Activated CD8-positive, alpha-beta T cell treated with anti-CD3 and anti-CD28 coated beads for 36 hours (primary cell): ENCODE data around the gene RFX1. TPM values are rescaled to one million over a fixed set of nuclear protein-coding genes. Genes with fewer than 3 reads are reported as not detected.
"Not testable (repeated sequence)": the region's sequence is repeated elsewhere in the genome, so short reads cannot be mapped to it uniquely, and the experiment has no call there.

Experiments
- ATAC-seq: fragments of 200-7000 bp; cut with Tn5 transposase; one replicate; pipeline ENCODE4 v1.10.0; 2021; ENCODE audit warnings: mild to moderate bottlenecking, moderate library complexity
- CTCF ChIA-PET: fragments of 350-600 bp; sonication (Branson Sonifier 250); formaldehyde crosslinking; loops from one replicate; lab custom pipeline; 2021; ENCODE audit warnings: antibody characterized with exemption; lab: Charles Lee
- POLR2A ChIA-PET: fragments of 350-600 bp; sonication (Branson Sonifier 250); formaldehyde crosslinking; loops from one replicate; lab custom pipeline; 2021; ENCODE audit warnings: antibody characterized with exemption; lab: Charles Lee
- DNase-seq: peaks from one replicate; pipeline ENCODE4 v3.0.0-alpha.2; 2020
- H3K27ac Mint-ChIP-seq: one replicate; pipeline ENCODE4 v1.8.0; 2021; ENCODE audit warnings: mild to moderate bottlenecking, mixed read lengths
- H3K27me3 Mint-ChIP-seq: one replicate; pipeline ENCODE4 v1.8.0; 2021; ENCODE audit warnings: mixed read lengths
- H3K36me3 Mint-ChIP-seq: one replicate; pipeline ENCODE4 v1.8.0; 2021; ENCODE audit warnings: low read depth, mixed read lengths
- H3K4me1 Mint-ChIP-seq: one replicate; pipeline ENCODE4 v1.8.0; 2021; ENCODE audit warnings: low read depth, mixed read lengths
- H3K4me3 Mint-ChIP-seq: one replicate; pipeline ENCODE4 v1.8.0; 2021; ENCODE audit warnings: mild to moderate bottlenecking, moderate library complexity, mixed read lengths
- H3K9me3 Mint-ChIP-seq: one replicate; pipeline ENCODE4 v1.8.0; 2021; ENCODE audit warnings: mixed read lengths
- CTCF ChIP-seq: fragments of 200-600 bp; IDR thresholded peaks from one replicate; pipeline ENCODE4 v1.8.0; 2022; ENCODE audit warnings: antibody characterized with exemption, mild to moderate bottlenecking
- intact Hi-C: fragments of 100-400 bp; cut with micrococcal nuclease; formaldehyde crosslinking; loops from one replicate; pipeline ENCODE4 v1.10.0; 2022
- total RNA-seq, 2 experiments: library from RNA; stranded (reverse); gene quantifications; one replicate each; pipeline ENCODE4 v1.2.3, GENCODE V29; 2021

RFX1 gene
- total RNA-seq, 2 experiments from 2014 or later: 13.3 to 14.1 TPM

- ATAC-seq: no peak
- peaks cover 32% of the 10 kb centered on the region for H3K36me3 Mint-ChIP-seq
- H3K27ac Mint-ChIP-seq: no peak overlapping the region
- intact Hi-C loops: loop anchor here (10.0 kb wide), 1 partner anchor 151 kb away; no protein-coding TSS in a partner anchor
- no peaks in the 10 kb centered on the region for H3K9me3 Mint-ChIP-seq
- no peak for TF ChIP-seq CTCF
- ChIA-PET POLR2A (no interaction called here), CTCF (interaction anchor here (1.0 to 1.4 kb wide), 3 partner anchors 13 to 156 kb away, joined by 3 to 4 read pairs (median 4); no protein-coding TSS in a partner anchor)
- no peak overlapping the region for H3K4me3 Mint-ChIP-seq
- peaks cover 25% of the 10 kb centered on the region for H3K4me1 Mint-ChIP-seq
- no peaks in the 10 kb centered on the region for H3K27me3 Mint-ChIP-seq
- no peak for DNase-seq
Observed at GRCh38 chr19:14035706-14036105, 29.6 kb upstream of the RFX1 start.

- not testable (repeated sequence) for H3K9me3 Mint-ChIP-seq, DNase-seq, ATAC-seq, H3K27me3 Mint-ChIP-seq, H3K27ac Mint-ChIP-seq, H3K4me3 Mint-ChIP-seq
- intact Hi-C loops: loop anchor here (10.0 kb wide), 1 partner anchor 150 kb away; no protein-coding TSS in a partner anchor
- H3K4me1 Mint-ChIP-seq: peaks cover 25% of the 10 kb centered on the region
- ChIA-PET POLR2A (interaction anchor here (1.0 kb wide), 1 partner anchor 42 kb away, joined by 3 read pairs; no protein-coding TSS in a partner anchor), CTCF (interaction anchor here (0.9 to 1.4 kb wide), 3 partner anchors 12 to 36 kb away, joined by 3 to 4 read pairs (median 3); no protein-coding TSS in a partner anchor)
- H3K36me3 Mint-ChIP-seq: peaks cover 32% of the 10 kb centered on the region
Observed at GRCh38 chr19:14035159-14035558, 29.0 kb upstream of the RFX1 start.

- no peak for ATAC-seq
- no peak for DNase-seq
- Mint-ChIP-seq H3K36me3 (peaks cover 22% of the 10 kb centered on the region), H3K4me1 (peaks cover 25% of the 10 kb centered on the region), H3K4me3 (peak overlapping the region; percentile 38), H3K9me3 (no peaks in the 10 kb centered on the region), H3K27ac (peak overlapping the region; percentile 69), H3K27me3 (no peaks in the 10 kb centered on the region)
- POLR2A ChIA-PET: no interaction called here
- no peak for TF ChIP-seq CTCF
- CTCF ChIA-PET: interaction anchor here (0.9 to 1.6 kb wide), 3 partner anchors 9 to 40 kb away, joined by 3 read pairs; no protein-coding TSS in a partner anchor
- intact Hi-C loops: loop anchor here (10.0 kb wide), 1 partner anchor 149 kb away; no protein-coding TSS in a partner anchor
Observed at GRCh38 chr19:14033946-14034345, 27.8 kb upstream of the RFX1 start.

GRCh38 chr19:14031719-14032480 is 25.8 kb upstream of the RFX1 start, which contains the start of gene IL27RA:
Gene IL27RA, plus strand, starts transcription at chr19:14031762. Its CDS starts 111 bp downstream, at chr19:14031873.
- peaks cover 15% of the 10 kb centered on the region for H3K36me3 Mint-ChIP-seq
- H3K27me3 Mint-ChIP-seq: no peaks in the 10 kb centered on the region
- peaks cover 23% of the 10 kb centered on the region for H3K4me1 Mint-ChIP-seq
- peak within 1 kb of the TSS; percentile 94 for H3K4me3 Mint-ChIP-seq
- peak within 1 kb of the TSS; percentile 93 for H3K27ac Mint-ChIP-seq
- H3K9me3 Mint-ChIP-seq: no peaks in the 10 kb centered on the region
- ChIA-PET CTCF (interaction anchor here (0.5 to 2.2 kb wide), 29 partner anchors 10 to 864 kb away, joined by 3 to 14 read pairs (median 4); partner anchors contain the start of genes DCAF15, MISP3 and RFX1), POLR2A (interaction anchor here (0.6 to 2.8 kb wide), 22 partner anchors 9 to 186 kb away, joined by 3 to 18 read pairs (median 4); partner anchors contain the start of genes DCAF15 and RFX1)
- ATAC-seq: peak; percentile 78
- peak; percentile 80 for TF ChIP-seq CTCF
- DNase-seq: peak; percentile 84
- intact Hi-C loops: loop anchor here (10.0 kb wide), 1 partner anchor 147 kb away; no protein-coding TSS in a partner anchor

GRCh38 chr19:14030997-14031718 is 25.0 kb upstream of the RFX1 start:
- Mint-ChIP-seq H3K4me3 (peak overlapping the region; percentile 94), H3K9me3 (no peaks in the 10 kb centered on the region), H3K4me1 (peaks cover 19% of the 10 kb centered on the region), H3K36me3 (peaks cover 12% of the 10 kb centered on the region), H3K27me3 (no peaks in the 10 kb centered on the region), H3K27ac (peak overlapping the region; percentile 93)
- intact Hi-C loops: loop anchor here (10.0 kb wide), 1 partner anchor 146 kb away; no protein-coding TSS in a partner anchor
- TF ChIP-seq CTCF: no peak
- POLR2A ChIA-PET: interaction anchor here (0.6 to 2.8 kb wide), 18 partner anchors 10 to 185 kb away, joined by 3 to 18 read pairs (median 4); partner anchors contain the start of gene RFX1
- ATAC-seq: no peak
- DNase-seq: no peak
- CTCF ChIA-PET: interaction anchor here (0.5 to 2.2 kb wide), 27 partner anchors 9 to 863 kb away, joined by 3 to 14 read pairs (median 4); partner anchors contain the start of genes DCAF15, MISP3 and RFX1
